B cell (primary cell): ENCODE data around the gene NMB. TPM values are rescaled to one million over a fixed set of nuclear protein-coding genes. Genes with fewer than 3 reads are reported as not detected.

Source experiments
- ATAC-seq: fragments of 200-7000 bp; cut with Tn5 transposase; one replicate; pipeline ENCODE4 v1.10.0; 2021; ENCODE audit warnings: low read depth, mild to moderate bottlenecking, moderate number of reproducible peaks, moderate library complexity
- CTCF ChIA-PET: fragments of 350-600 bp; sonication (Branson Sonifier 250); formaldehyde crosslinking; loops from one replicate; lab custom pipeline; 2021; ENCODE audit warnings: antibody characterized with exemption, inconsistent platforms; lab: Charles Lee
- POLR2A ChIA-PET: fragments of 350-600 bp; sonication (Branson Sonifier 250); formaldehyde crosslinking; loops from one replicate; lab custom pipeline; 2021; ENCODE audit warnings: antibody characterized with exemption; lab: Charles Lee
- DNase-seq: peaks from one replicate; pipeline ENCODE4 v3.0.0; 2013
- H2AFZ ChIP-seq: 2 replicates; pipeline ENCODE4 v1.6.1; 2012; ENCODE audit warnings: mild to moderate bottlenecking, low read depth, low read length; ENCODE audit not compliant: insufficient read depth, poor library complexity, severe bottlenecking
- H3K27ac ChIP-seq, 2 donors: 1 replicate in 1 of 2; 2 replicates in 1 of 2; pipeline ENCODE4 v1.5.1; 2012 to 2013; ENCODE audit warnings: low read length in 2 of 2, mild to moderate bottlenecking in 2 of 2, moderate library complexity in 1 of 2
- H3K27me3 ChIP-seq, 4 experiments: fragments of 200-600 bp in 1 of 4; sonication (generic) in 1 of 4; replicated peaks in 1 of 4; 1 replicate in 2 of 4; 2 replicates in 2 of 4; pipeline versions ENCODE4 v1.6.1 to v1.7.0; 2013 to 2016; ENCODE audit warnings: low read length in 3 of 4, mild to moderate bottlenecking in 2 of 4, mixed read lengths in 1 of 4, moderate library complexity in 1 of 4; ENCODE audit not compliant: insufficient read depth in 4 of 4, control insufficient read depth in 3 of 4; ENCODE audit errors: control extremely low read depth in 1 of 4
- H3K36me3 ChIP-seq, 2 experiments: replicated peaks in 1 of 2; 1 replicate in 1 of 2; 2 replicates in 1 of 2; pipeline versions ENCODE4 v1.6.1 to v1.7.1; 2013; ENCODE audit warnings: low read length in 1 of 2; ENCODE audit not compliant: insufficient read depth in 2 of 2, control insufficient read depth in 1 of 2; ENCODE audit errors: control extremely low read depth in 1 of 2, extremely low read depth in 1 of 2
- H3K4me1 ChIP-seq, 2 donors: fragments of 200-600 bp in 1 of 2; sonication (generic) in 1 of 2; 1 replicate in 1 of 2; 2 replicates in 1 of 2; pipeline versions ENCODE4 v1.5.1 to v1.6.1; 2013 to 2017; ENCODE audit warnings: low read length in 2 of 2; ENCODE audit not compliant: control insufficient read depth in 2 of 2, insufficient read depth in 2 of 2
- H3K4me2 ChIP-seq: replicated peaks from 2 replicates; pipeline ENCODE3; 2012; ENCODE audit warnings: mild to moderate bottlenecking, low read depth, low read length; ENCODE audit not compliant: poor library complexity, severe bottlenecking
- H3K4me3 ChIP-seq, 5 experiments: fragments of 200-600 bp in 1 of 5; sonication (generic) in 1 of 5; 1 replicate in 3 of 5; 2 replicates in 2 of 5; pipeline versions ENCODE4 v1.5.1 to v1.7.0; 2011 to 2016; ENCODE audit warnings: low read length in 4 of 5, mild to moderate bottlenecking in 4 of 5, low read depth in 2 of 5, control low read depth in 1 of 5, moderate library complexity in 1 of 5; ENCODE audit not compliant: insufficient read depth in 1 of 5; ENCODE audit errors: control extremely low read depth in 1 of 5, extremely low read depth in 1 of 5
- H3K79me2 ChIP-seq: fragments of 200-600 bp; sonication (generic); one replicate; pipeline ENCODE4 v1.6.0; 2016; ENCODE audit warnings: low read length; ENCODE audit not compliant: control insufficient read depth, insufficient read depth
- H3K9ac ChIP-seq: fragments of 200-600 bp; sonication (generic); 2 replicates; pipeline ENCODE4 v1.6.1; 2017; ENCODE audit warnings: mild to moderate bottlenecking, low read length, moderate library complexity
- H3K9me3 ChIP-seq, 3 donors: one replicate each; pipeline versions ENCODE4 v1.6.1 to v1.7.1; 2013; ENCODE audit warnings: low read length in 2 of 3; ENCODE audit not compliant: control insufficient read depth in 2 of 3, insufficient read depth in 1 of 3; ENCODE audit errors: control extremely low read depth in 1 of 3
- H4K20me1 ChIP-seq: 2 replicates; pipeline ENCODE4 v1.6.0; 2012; ENCODE audit warnings: mild to moderate bottlenecking, low read length; ENCODE audit not compliant: insufficient read depth, control insufficient read depth, poor library complexity, severe bottlenecking
- H3K27ac Mint-ChIP-seq: one replicate; pipeline ENCODE4 v1.8.0; 2021; ENCODE audit warnings: mixed read lengths
- H3K27me3 Mint-ChIP-seq: one replicate; pipeline ENCODE4 v1.8.0; 2021; ENCODE audit warnings: mixed read lengths
- H3K4me1 Mint-ChIP-seq: one replicate; pipeline ENCODE4 v1.8.0; 2021; ENCODE audit warnings: mixed read lengths
- H3K4me3 Mint-ChIP-seq: one replicate; pipeline ENCODE4 v1.8.0; 2021; ENCODE audit warnings: mixed read lengths
- H3K9me3 Mint-ChIP-seq: one replicate; pipeline ENCODE4 v1.8.0; 2022; ENCODE audit warnings: mixed read lengths; ENCODE audit not compliant: insufficient read depth
- CTCF ChIP-seq: fragments of 200-600 bp; IDR thresholded peaks from one replicate; pipeline ENCODE4 v1.8.0; 2022; ENCODE audit warnings: antibody characterized with exemption, mild to moderate bottlenecking
- EZH2 ChIP-seq: IDR thresholded peaks from 2 replicates; pipeline ENCODE4 v1.6.1; 2012; ENCODE audit warnings: borderline replicate concordance, low read depth, mild to moderate bottlenecking, moderate library complexity, low read length; ENCODE audit not compliant: insufficient read depth, poor library complexity, severe bottlenecking
- WGBS: methylation state at CpG from one replicate; pipeline ENCODE4 v1.1.5; 2013; ENCODE audit warnings: missing lambda C conversion rate; ENCODE audit not compliant: insufficient coverage; 5-methylcytosine and 5-hydroxymethylcytosine counted together
- intact Hi-C: fragments of 100-400 bp; cut with micrococcal nuclease; formaldehyde crosslinking; loops from one replicate; pipeline ENCODE4 v1.10.0; 2022
- polyA plus RNA-seq: library from polyadenylated mRNA; depleted of rRNA; stranded (reverse); fragments of >200 nt; gene quantifications from 2 replicates; pipeline ENCODE4 v1.2.3, GENCODE V29; 2012
- total RNA-seq, 2 donors: library from RNA; stranded (reverse); fragments of 120-200 nt in 1 of 2; gene quantifications; 1 replicate in 1 of 2; 2 replicates in 1 of 2; pipeline versions ENCODE4 v1.2.3 to v1.2.4, GENCODE V29; 2013 to 2022

The NMB gene
- total and polyA plus RNA-seq, 2 donors (not counting 1 experiment from before 2014, with no cell fraction given) = 2.3 to 3.0 TPM

- Histone ChIP-seq H3K27me3 (no peaks in the 10 kb centered on the region), H3K9ac (peak overlapping the region; percentile 62), H3K36me3 (peaks cover 0 to 18% of the 10 kb centered on the region in 2 experiments), H3K27ac (peak overlapping the region; percentile 50 to 71), H4K20me1 (no peaks in the 10 kb centered on the region), H3K79me2 (peaks cover 29% of the 10 kb centered on the region), H3K4me2 (peak overlapping the region; percentile 83), H2AFZ (peak overlapping the region; percentile 75), H3K4me1 (peaks cover 26 to 41% of the 10 kb centered on the region in 2 donors), H3K9me3 (no peaks in the 10 kb centered on the region), H3K4me3 (peak overlapping the region; percentile 61 to 71 (median 65))
- POLR2A ChIA-PET = interaction anchor here (1.6 kb wide), 2 partner anchors 22 to 114 kb away, joined by 3 to 23 read pairs; partner anchors contain the start of gene WDR73
- H3K4me1 Mint-ChIP-seq = peaks cover 41% of the 10 kb centered on the region
- H3K4me3 Mint-ChIP-seq = peak overlapping the region; percentile 97
- under 1% methylated on average over 105 of the region's 105 CpGs for WGBS
- ATAC-seq = peak; percentile 56
- TF ChIP-seq EZH2 = no peak
- TF ChIP-seq CTCF = no peak
- peak; percentile 82 for DNase-seq
- CTCF ChIA-PET = interaction anchor here (1.0 to 3.1 kb wide), 4 partner anchors 13 to 35 kb away, joined by 3 to 21 read pairs (median 7); partner anchors contain the start of gene WDR73
- no peaks in the 10 kb centered on the region for H3K27me3 Mint-ChIP-seq
- peak overlapping the region; percentile 95 for H3K27ac Mint-ChIP-seq
- no peaks in the 10 kb centered on the region for H3K9me3 Mint-ChIP-seq
- intact Hi-C loops = loop anchor here (1.0 kb wide), 1 partner anchor 115 kb away; the partner anchor contains the start of gene ZNF592
Measured at GRCh38 chr15:84633311-84634227, 24.4 kb downstream of the NMB start.
